Measurements from ENCODE around the gene PDE7B. TPM values are rescaled to one million over a fixed set of nuclear protein-coding genes. Genes with fewer than 3 reads are reported as not detected.

PDE7B gene
- total and polyA plus RNA-seq, 2 of the 4 experiments (the other 2 are of a cell fraction), result 7.8 to 12.4 TPM

DNA sequence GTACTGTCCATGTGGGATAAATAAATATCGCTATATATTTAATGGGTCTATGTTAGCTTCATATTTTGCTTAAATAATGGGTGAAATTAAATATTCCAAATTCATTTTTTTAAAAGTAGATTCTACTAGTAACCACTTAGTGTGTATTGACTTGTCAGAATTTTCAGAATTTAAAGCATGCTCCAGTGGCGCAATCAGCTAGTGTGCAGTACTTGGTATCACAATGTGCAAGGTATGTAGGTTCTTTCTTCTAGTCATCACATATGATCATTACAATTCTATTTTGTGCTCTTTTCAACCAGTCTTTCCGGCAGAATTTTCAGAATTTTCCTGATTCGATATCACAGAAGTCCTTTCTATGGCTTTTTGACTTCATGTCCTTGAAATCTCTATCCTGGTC is 32.6 kb downstream of the PDE7B start:
- Histone ChIP-seq H3K27me3 (ENCODE audit: control insufficient read depth, insufficient read depth, low read length) (no peaks in the 10 kb centered on the region), H3K79me1 (ENCODE audit: low read depth in 1 of 2, low read length in 2 of 2) (peaks cover 29 to 47% of the 10 kb centered on the region in 2 experiments), H3K4me3 (ENCODE audit: insufficient read depth, low read depth, low read length) (no peak overlapping the region), H3K4me1 (ENCODE audit: control insufficient read depth, insufficient read depth, low read length) (peaks cover 16% of the 10 kb centered on the region), H2AK9ac (replicated peaks; ENCODE audit: low read depth, low read length, poor library complexity) (no peak overlapping the region), H4K91ac (ENCODE audit: insufficient read depth, low read depth, low read length) (no peak overlapping the region), H2AFZ (replicated peaks; ENCODE audit: low read length, poor library complexity) (no peak overlapping the region), H3K9ac (ENCODE audit: low read depth, low read length) (no peak overlapping the region), H2BK15ac (ENCODE audit: low read depth, low read length) (no peak overlapping the region), H3K4ac (ENCODE audit: low read depth, low read length) (no peak overlapping the region), H3K23ac (ENCODE audit: low read depth, low read length) (no peak overlapping the region), H4K20me1 (ENCODE audit: insufficient read depth, low read length) (no peaks in the 10 kb centered on the region), H2AK5ac (ENCODE audit: low read depth, low read length) (no peak overlapping the region), H2BK20ac (ENCODE audit: low read depth, low read length) (no peak overlapping the region), H3K4me2 (ENCODE audit: low read depth, low read length) (no peak overlapping the region), H4K8ac (ENCODE audit: low read depth in 2 of 2, low read length in 2 of 2) (no peak overlapping the region), H3K27ac (ENCODE audit: insufficient read depth, low read length) (no peak overlapping the region), H3K18ac (ENCODE audit: low read depth, low read length) (no peak overlapping the region; the same call in 1 of the 2 replicates), H3K36me3 (ENCODE audit: control insufficient read depth, insufficient read depth, low read length) (peaks cover 1% of the 10 kb centered on the region), H4K5ac (ENCODE audit: low read depth, low read length) (no peak overlapping the region), H3K56ac (ENCODE audit: extremely low read depth, insufficient read depth, low read length) (no peak overlapping the region), H3K9me3 (ENCODE audit: control insufficient read depth, insufficient read depth, low read length) (no peaks in the 10 kb centered on the region), H3K14ac (replicated peaks; ENCODE audit: low read depth, low read length) (no peak overlapping the region), H2BK5ac (ENCODE audit: low read depth, low read length, poor library complexity, severe bottlenecking) (no peak overlapping the region), H2BK120ac (ENCODE audit: low read depth, low read length) (no peak overlapping the region), H3K9me1 (ENCODE audit: insufficient read depth, low read length) (peaks cover 2% of the 10 kb centered on the region; the same call in 1 of the 2 replicates)
- in situ Hi-C loops (cut with MboI; ENCODE audit: low sequenced_read_pairs) (no loop called here), intact Hi-C loops (cut with micrococcal nuclease) (no loop called here), dilution Hi-C loops (cut with HindIII; ENCODE audit: low sequenced_read_pairs, unreplicated experiment) (no loop called here)
- POLR2A ChIA-PET (ENCODE audit: unreplicated experiment), result no interaction called here
- DNase-seq (no peak), ATAC-seq (ENCODE audit: low read depth) (no peak)
- no TSS peak for BruUV-seq (replicated peaks)
- TF ChIP-seq SMC3 (IDR thresholded peaks at IDR 0.05; ENCODE audit: low read depth, low read length) (no peak), CEBPB (IDR thresholded peaks at IDR 0.05; ENCODE audit: low read depth, low read length) (peak; percentile 43; the same call in 1 of the 2 replicates)
- WGBS, 2 experiments (ENCODE audit: extremely low coverage in 2 of 2, insufficient read length in 1 of 2), result 100% methylated on average over 1 of the region's 4 CpGs; no CpG with 5 or more reads in 1 of the 2 experiments
- CTCF ChIA-PET, result interaction anchor here (0.6 to 1.5 kb wide), 3 partner anchors 23 to 342 kb away, joined by 3 to 4 read pairs (median 3); no protein-coding TSS in a partner anchor
